Esophagus mucosa (tissue), 1 donor: ENCODE data around the gene TSTD1. TPM values are rescaled to one million over a fixed set of nuclear protein-coding genes. Genes with fewer than 3 reads are reported as not detected.
"Not testable (repeated sequence)": the region's sequence is repeated elsewhere in the genome, so short reads cannot be mapped to it uniquely, and the experiment has no call there.

ENCODE experiments used
- ATAC-seq: fragments of 200-7000 bp; cut with Tn5 transposase; one replicate; pipeline ENCODE4 v1.9.1; 2020
- total RNA-seq: library from RNA; stranded (reverse); gene quantifications from one replicate; pipeline ENCODE4 v1.2.4, GENCODE V29; 2023
- donor health status: DM: yes; HTN: yes; CAD: no.

The TSTD1 gene
- total RNA-seq, 1 donor from 2014 or later = 67.9 TPM

- ATAC-seq = peak; percentile 74
Observed at GRCh38 chr1:161068306-161069234, 29.8 kb upstream of the TSTD1 start.

GRCh38 chr1:161066694-161067093, 27.9 kb upstream of the TSTD1 start:
- no peak for ATAC-seq

GRCh38 chr1:161065681-161066080, 26.9 kb upstream of the TSTD1 start:
- not testable (repeated sequence) for ATAC-seq

GRCh38 chr1:161063936-161064335, 25.2 kb upstream of the TSTD1 start:
- ATAC-seq = not testable (repeated sequence)

GRCh38 chr1:161061419-161061818, 22.7 kb upstream of the TSTD1 start:
- ATAC-seq = peak; percentile 27

- ATAC-seq = peak; percentile 53
Observed at GRCh38 chr1:161059293-161059692, 20.5 kb upstream of the TSTD1 start.

GRCh38 chr1:161054805-161055204, 16.0 kb upstream of the TSTD1 start:
- ATAC-seq = no peak

GRCh38 chr1:161054232-161054631, 15.5 kb upstream of the TSTD1 start:
- ATAC-seq = peak; percentile 10

GRCh38 chr1:161052899-161053298, 14.1 kb upstream of the TSTD1 start:
- ATAC-seq = peak; percentile 4

- ATAC-seq = no peak
Observed at GRCh38 chr1:161051219-161051618, 12.5 kb upstream of the TSTD1 start.

GRCh38 chr1:161048949-161049722, 10.4 kb upstream of the TSTD1 start:
- ATAC-seq = no peak

GRCh38 chr1:161047436-161048420, 9.0 kb upstream of the TSTD1 start:
- no peak for ATAC-seq

- ATAC-seq = no peak
Observed at GRCh38 chr1:161046605-161047228, 8.0 kb upstream of the TSTD1 start.

- peak; percentile 87 for ATAC-seq
Observed at GRCh38 chr1:161045736-161046604, 7.2 kb upstream of the TSTD1 start, which contains the start of gene USF1. TSS of gene USF1 (minus strand) at chr1:161045977. CDS start at chr1:161043275, 2,702 bp downstream.

- peak; percentile 48 for ATAC-seq
Observed at GRCh38 chr1:161044908-161045735, 6.4 kb upstream of the TSTD1 start.

GRCh38 chr1:161044535-161044907, 5.8 kb upstream of the TSTD1 start:
- ATAC-seq = no peak

GRCh38 chr1:161039546-161039945, 782 bp upstream of the TSTD1 start:
- ATAC-seq = no peak

GRCh38 chr1:161039154-161039545, 386 bp upstream of the TSTD1 start:
- ATAC-seq = no peak

- peak; percentile 25 for ATAC-seq
Observed at GRCh38 chr1:161037661-161038522, 872 bp downstream of the TSTD1 start.
